Measurements from ENCODE around the gene TAF4.
"Not testable (repeated sequence)": the region's sequence is repeated elsewhere in the genome, so short reads cannot be mapped to it uniquely, and the experiment has no call there.

The TAF4 gene

GRCh38 chr20:62080249-62080990 lies 14.7 kb upstream of the TAF4 start:
- DNase-seq (ENCODE audit: extremely low read depth in 1 of 2, low read depth in 1 of 2) = no peak

- DNase-seq (ENCODE audit: extremely low read depth in 1 of 2, low read depth in 1 of 2) = no peak
Observed at GRCh38 chr20:62079166-62079565, 13.5 kb upstream of the TAF4 start.

- DNase-seq (ENCODE audit: extremely low read depth in 1 of 2, low read depth in 1 of 2) = no peak
Observed at GRCh38 chr20:62073323-62073722, 7.6 kb upstream of the TAF4 start.

DNA sequence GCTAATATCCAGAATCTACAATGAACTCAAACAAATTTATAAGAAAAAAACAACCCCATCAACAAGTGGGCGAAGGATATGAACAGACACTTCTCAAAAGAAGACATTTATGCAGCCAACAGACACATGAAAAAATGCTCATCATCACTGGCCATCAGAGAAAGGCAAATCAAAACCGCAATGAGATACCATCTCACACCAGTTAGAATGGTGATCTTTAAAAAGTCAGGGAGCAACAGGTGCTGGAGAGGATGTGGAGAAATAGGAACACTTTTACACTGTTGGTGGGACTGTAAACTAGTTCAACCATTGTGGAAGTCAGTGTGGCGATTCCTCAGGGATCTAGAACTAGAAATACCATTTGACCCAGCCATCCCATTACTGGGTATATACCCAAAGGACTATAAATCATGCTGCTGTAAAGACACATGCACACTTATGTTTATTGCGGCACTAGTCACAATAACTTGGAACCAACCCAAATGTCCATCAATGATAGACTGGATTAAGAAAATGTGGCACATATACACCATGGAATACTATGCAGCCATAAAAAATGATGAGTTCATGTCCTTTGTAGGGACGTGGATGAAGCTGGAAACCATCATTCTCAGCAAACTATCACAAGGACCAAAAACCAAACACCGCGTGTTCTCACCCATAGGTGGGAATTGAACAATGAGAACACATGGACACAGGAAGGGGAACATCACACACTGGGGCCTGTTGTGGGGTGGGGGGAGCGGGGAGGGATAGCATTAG lies 6.2 kb upstream of the TAF4 start:
- DNase-seq (ENCODE audit: extremely low read depth in 1 of 2, low read depth in 1 of 2) = not testable (repeated sequence)

DNA sequence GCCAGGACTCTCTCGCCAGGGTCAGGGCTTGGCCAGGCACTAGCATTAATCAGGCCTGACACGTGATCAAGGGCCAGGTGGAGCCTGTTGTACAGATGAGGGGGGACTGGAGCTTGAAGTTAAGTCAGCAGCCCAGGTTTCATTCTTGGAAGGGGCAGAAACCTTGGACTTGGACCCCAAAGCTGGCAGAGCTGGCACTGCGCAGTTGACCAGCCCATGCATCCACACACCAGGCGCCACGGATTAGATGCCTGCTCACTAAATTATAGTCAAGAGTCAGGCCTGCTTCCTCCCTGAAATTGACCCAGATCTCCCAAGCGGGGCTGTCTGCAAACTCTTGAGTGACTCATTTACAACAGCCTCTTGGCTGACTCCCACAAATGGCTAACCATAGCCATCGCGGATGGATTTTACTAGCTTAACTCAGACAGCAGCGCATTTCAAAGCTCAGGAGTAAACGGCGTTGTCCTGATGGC lies 4.1 kb upstream of the TAF4 start:
- no peak for DNase-seq (ENCODE audit: extremely low read depth in 1 of 2, low read depth in 1 of 2)

DNA sequence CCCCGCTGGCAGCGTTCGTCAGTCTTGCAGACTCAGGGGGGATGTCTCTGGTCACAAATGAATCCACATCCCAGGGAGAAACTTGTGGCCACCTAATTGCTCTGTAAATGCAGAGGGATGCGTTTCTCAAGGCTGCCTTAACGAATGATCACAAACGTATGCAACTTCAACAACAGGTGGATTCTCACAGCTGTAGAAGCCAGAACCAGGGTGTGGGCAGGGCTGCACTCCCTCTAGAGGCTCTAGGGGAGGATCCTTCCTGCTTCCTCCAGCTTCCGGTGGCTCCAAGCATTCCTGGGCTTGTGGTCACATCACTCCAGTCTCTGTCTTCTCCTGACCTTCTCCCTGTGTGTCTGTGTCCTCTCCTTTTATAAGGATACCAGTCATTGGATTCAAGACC lies 3.3 kb upstream of the TAF4 start:
- DNase-seq (ENCODE audit: extremely low read depth in 1 of 2, low read depth in 1 of 2) = no peak

GRCh38 chr20:62067547-62068260 lies 2.0 kb upstream of the TAF4 start:
- DNase-seq (ENCODE audit: extremely low read depth in 1 of 2, low read depth in 1 of 2) = no peak

DNA sequence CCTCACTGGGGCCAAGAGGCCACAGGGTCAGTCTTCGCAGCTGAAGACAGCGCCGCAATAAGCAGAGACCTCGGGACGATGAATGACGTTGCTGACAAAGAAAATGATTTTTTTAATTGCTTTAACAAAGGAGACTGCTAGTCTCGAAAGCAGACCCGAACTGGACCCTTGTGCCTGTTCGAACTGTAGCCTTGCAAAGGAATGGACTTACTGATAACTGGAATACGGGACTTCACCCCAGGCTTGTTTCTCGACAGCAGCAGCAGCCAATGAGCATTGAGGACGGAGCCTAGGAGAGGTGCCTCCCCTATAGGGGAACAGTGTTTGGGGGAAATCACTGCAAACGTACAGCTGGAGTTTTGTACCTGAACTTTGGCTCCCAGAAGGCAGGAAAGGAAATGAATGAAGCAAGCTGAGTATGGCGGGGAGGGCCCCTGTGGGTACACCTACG lies 1.3 kb upstream of the TAF4 start:
- DNase-seq (ENCODE audit: extremely low read depth in 1 of 2, low read depth in 1 of 2) = no peak

DNA sequence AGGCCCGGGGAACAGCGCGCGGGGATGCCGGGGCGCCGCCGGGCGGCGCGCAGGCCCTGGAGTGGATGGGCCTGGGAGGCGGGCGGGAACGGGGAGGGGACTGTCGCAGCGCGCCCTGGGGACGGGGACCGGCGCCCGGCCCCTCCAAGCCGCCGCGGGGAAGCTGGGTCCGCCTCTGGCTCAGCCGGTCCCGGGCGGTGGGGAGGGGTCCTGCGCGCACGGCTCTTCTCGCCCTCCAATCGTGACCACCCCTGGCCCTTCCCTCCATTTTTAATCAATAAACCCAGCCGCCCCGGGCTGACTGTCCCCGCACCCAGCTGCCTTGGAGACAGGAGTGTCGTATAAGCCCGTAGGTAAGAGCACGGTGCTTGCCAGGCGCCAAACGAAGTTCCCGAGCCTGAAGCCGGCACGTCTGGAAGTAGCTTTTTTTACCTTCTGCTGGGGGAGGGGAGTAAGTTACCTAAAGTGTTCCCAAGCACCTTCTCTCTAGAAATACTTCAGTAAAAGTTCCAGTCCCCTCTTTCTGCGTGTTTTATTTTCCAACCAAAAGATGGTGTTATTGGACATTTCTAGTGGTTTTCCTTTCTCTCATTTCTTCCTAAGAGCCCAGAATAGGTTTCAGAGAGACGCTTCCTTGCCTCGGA lies 780 bp upstream of the TAF4 start:
- peak in 1 of 2 donors; percentile 17 for DNase-seq (ENCODE audit: extremely low read depth in 1 of 2, low read depth in 1 of 2)

DNA sequence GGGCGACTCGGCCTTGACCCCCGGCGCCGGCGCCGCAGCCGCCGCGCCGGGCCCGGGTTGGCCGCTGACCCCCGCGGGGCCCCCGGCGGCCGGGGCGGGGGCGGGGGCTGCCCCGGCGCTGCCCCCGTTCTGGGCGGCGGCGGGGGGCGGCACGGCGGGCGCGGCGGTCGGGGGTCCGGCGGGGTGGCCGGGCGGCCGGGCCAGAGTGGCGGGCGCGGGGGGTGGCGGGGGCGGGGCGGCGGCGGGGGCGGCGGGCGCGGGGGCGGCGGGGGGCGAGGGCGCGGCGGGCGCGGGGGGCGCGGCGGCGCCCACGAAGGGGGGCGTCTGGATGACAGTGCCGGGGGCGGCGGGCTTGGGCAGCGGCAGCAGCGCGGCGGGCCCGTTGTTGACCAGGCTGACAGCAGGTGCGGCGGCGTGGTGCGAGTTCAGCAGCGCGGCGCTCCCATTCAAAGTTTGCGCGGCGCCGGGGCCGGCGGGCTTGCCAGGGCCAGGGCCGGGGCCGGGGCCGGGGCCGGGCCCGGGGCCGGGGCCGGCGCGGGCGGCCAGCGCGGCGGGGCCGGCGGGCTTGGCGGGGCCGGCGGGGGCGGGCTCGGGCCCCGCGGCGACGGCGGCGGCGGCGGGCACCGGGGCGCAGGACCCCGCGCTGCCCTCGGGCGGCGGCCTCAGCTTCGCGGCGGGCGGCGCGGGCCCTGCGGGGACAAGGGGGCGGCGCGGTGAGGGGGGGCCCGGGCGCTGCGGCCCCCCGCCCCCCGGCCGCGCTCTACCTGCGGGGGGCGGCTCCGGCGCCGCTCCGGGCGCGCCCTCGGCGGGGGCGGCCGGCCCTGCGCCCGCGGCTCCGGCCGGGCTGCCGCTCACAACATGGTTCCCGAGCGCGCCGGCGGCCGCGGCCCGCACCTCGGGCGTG lies 659 bp downstream of the TAF4 start:
- DNase-seq (ENCODE audit: extremely low read depth in 1 of 2, low read depth in 1 of 2) = no peak

DNA sequence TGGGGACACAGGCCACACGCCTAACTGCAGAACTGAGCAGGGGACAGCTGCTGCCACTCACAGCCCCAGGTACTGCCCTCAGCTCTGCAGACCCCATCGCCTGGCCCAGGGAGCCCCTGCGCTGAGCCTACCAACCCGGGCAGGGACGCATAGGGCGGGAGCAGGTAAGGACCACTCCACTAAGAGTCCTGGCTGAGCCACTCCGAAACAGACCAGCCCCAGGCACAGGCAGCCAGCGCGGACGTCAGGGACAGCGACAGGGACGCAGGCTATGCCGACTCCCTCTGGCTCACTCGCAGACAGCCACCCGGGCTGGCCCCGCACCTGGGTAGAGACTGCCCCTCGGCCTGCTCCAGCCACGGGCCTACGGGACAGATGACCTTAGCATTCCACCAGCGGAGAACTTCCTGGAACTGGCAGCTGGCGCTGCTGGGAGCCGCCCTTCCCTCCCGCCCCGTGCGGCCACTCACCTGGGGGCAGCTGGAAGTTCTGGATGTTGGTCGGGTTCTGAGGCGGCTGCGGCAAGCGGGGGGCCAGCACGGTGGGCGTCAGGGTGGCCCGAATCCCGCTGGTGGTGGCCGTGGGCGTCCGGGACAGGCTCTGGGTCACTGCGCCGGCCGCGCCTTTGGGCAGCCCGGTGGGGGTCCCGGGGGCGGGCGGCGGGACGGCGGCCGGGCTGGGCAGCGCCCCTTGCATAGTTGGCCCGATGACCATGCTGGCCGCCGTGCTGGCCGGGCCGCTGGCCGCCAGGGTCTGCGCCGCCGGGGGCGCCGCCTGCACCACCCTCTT lies 1.5 kb downstream of the TAF4 start:
- no peak for DNase-seq (ENCODE audit: extremely low read depth in 1 of 2, low read depth in 1 of 2)

GRCh38 chr20:62063315-62063980 lies 2.2 kb downstream of the TAF4 start:
- no peak for DNase-seq (ENCODE audit: extremely low read depth in 1 of 2, low read depth in 1 of 2)

GRCh38 chr20:62062661-62063314 lies 2.9 kb downstream of the TAF4 start:
- no peak for DNase-seq (ENCODE audit: extremely low read depth in 1 of 2, low read depth in 1 of 2)

DNA sequence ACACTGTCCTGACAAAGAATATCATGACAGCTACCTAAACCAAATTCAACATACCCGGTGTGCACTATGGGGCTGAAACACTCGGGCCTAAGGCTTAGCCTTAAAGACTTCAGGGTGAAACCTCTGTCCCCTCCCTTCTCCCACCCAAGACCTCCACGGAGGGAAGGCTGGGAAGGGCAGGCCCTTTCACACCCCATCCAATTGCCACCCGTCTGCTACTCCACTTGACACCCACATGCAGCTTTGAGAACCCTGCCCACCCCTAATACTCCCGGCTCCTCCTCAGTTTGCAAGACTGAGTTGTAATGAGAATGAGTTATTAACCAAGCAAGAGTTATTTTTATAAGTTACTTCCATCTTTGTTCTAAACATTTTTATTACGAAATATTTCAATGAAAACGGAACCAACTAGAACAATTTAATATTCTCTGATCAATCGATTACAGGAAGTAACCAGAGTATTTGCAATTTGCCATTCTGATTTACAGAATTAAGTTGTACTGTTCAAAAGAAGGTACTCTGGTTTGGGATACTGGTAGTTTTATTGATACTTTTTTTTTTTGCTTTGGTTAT lies 3.7 kb downstream of the TAF4 start:
- no peak for DNase-seq (ENCODE audit: extremely low read depth in 1 of 2, low read depth in 1 of 2)

GRCh38 chr20:62060631-62061541 lies 4.8 kb downstream of the TAF4 start:
- no peak for DNase-seq (ENCODE audit: extremely low read depth in 1 of 2, low read depth in 1 of 2)

DNA sequence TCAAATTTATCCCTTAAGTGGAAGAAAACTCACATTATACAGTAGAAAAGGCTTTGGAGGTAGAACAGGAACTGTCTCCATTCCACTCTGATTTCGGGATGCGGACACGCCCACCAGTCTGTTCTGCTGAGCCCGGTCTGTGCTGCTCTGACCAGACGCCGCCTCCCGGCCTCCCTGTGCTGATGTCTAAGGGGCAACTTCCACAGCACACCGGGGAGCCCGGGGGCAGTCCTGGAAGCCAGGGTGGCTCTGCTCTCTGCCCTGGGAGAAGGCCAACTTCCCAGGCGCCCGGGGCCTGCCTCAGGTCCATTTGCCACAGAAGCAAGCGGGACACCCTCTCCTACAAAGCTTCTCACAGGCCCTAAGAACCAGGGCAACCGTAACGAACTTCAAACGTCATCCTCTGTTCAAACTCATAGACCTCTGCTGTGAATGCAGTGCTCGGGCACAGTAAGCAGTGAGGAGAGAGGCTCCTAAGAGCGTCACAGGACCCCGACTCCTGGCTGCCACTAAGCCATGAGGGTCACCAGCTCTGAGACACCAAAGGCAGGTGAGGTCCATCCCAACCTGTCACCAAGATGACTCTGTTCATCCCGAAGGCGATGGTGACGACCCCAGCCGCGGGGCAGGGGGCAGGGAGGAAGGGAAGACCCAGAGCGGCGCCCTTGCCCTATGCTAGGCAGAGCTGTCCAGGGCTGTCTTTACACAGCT lies 5.6 kb downstream of the TAF4 start:
- DNase-seq (ENCODE audit: extremely low read depth in 1 of 2, low read depth in 1 of 2) = no peak

All from activated CD8-positive, alpha-beta memory T cell treated with anti-CD3 and anti-CD28 coated beads for 1 hour (primary cell).